H9 (cell line): ENCODE measurements around the gene ZNF839. TPM values are rescaled to one million over a fixed set of nuclear protein-coding genes. Genes with fewer than 3 reads are reported as not detected.
A peak's percentile ranks its signal among the peaks of the same experiment; 100 is the strongest.

ENCODE experiments used
- DNase-seq: peaks from one replicate; pipeline ENCODE4 v3.0.0-alpha.2; 2017
- H2AFZ ChIP-seq: one replicate; pipeline ENCODE4 v1.6.1; 2013; ENCODE audit warnings: mild to moderate bottlenecking, low read length, control low read depth, moderate library complexity
- H2AK5ac ChIP-seq: 2 replicates; pipeline ENCODE4 v1.6.1; 2013; ENCODE audit warnings: low read length, control low read depth, mixed read lengths; ENCODE audit not compliant: insufficient read length
- H2BK120ac ChIP-seq: one replicate; pipeline ENCODE4 v1.6.1; 2013; ENCODE audit warnings: low read depth, mild to moderate bottlenecking, low read length, control low read depth, inconsistent platforms; ENCODE audit not compliant: poor library complexity, severe bottlenecking
- H2BK12ac ChIP-seq: 2 replicates; pipeline ENCODE4 v1.6.1; 2013; ENCODE audit warnings: low read length, control low read depth, mixed read lengths, low read depth; ENCODE audit not compliant: insufficient read length
- H2BK15ac ChIP-seq: 2 replicates; pipeline ENCODE4 v1.6.1; 2013; ENCODE audit warnings: low read depth, low read length, control low read depth
- H2BK20ac ChIP-seq: one replicate; pipeline ENCODE4 v1.6.1; 2013; ENCODE audit warnings: low read depth, mild to moderate bottlenecking, low read length, control low read depth, inconsistent platforms; ENCODE audit not compliant: poor library complexity, severe bottlenecking
- H2BK5ac ChIP-seq: 2 replicates; pipeline ENCODE4 v1.6.1; 2013; ENCODE audit warnings: low read length, control low read depth, mixed read lengths; ENCODE audit not compliant: insufficient read length
- H3K14ac ChIP-seq: 2 replicates; pipeline ENCODE4 v1.6.1; 2013; ENCODE audit warnings: low read length, control low read depth; ENCODE audit not compliant: insufficient read depth
- H3K18ac ChIP-seq: 2 replicates; pipeline ENCODE4 v1.6.1; 2013; ENCODE audit warnings: low read depth, mild to moderate bottlenecking, mixed read lengths, low read length, control low read depth; ENCODE audit not compliant: insufficient read length
- H3K23ac ChIP-seq: 2 replicates; pipeline ENCODE4 v1.6.1; 2013; ENCODE audit warnings: low read length, control low read depth, mixed read lengths, low read depth; ENCODE audit not compliant: insufficient read length
- H3K23me2 ChIP-seq: 2 replicates; pipeline ENCODE4 v1.6.1; 2013; ENCODE audit warnings: low read depth, mild to moderate bottlenecking, mixed read lengths, low read length, control low read depth; ENCODE audit not compliant: insufficient read length, poor library complexity, severe bottlenecking
- H3K27ac ChIP-seq: 2 replicates; pipeline ENCODE4 v1.5.1; 2013; ENCODE audit warnings: low read length, control low read depth, mixed read lengths, low read depth; ENCODE audit not compliant: insufficient read length
- H3K27me3 ChIP-seq: 2 replicates; pipeline ENCODE4 v1.6.1; 2013; ENCODE audit warnings: low read length, control low read depth, inconsistent platforms; ENCODE audit not compliant: insufficient read depth
- H3K4ac ChIP-seq: 2 replicates; pipeline ENCODE4 v1.6.1; 2013; ENCODE audit warnings: low read depth, mild to moderate bottlenecking, control low read depth, inconsistent platforms, low read length, moderate library complexity
- H3K4me1 ChIP-seq: 2 replicates; pipeline ENCODE4 v1.6.1; 2013; ENCODE audit warnings: low read length, control low read depth, inconsistent platforms; ENCODE audit not compliant: insufficient read depth
- H3K4me2 ChIP-seq: 2 replicates; pipeline ENCODE4 v1.6.1; 2013; ENCODE audit warnings: low read length, control low read depth, mixed read lengths; ENCODE audit not compliant: insufficient read length, insufficient read depth
- H3K56ac ChIP-seq: 2 replicates; pipeline ENCODE4 v1.6.1; 2013; ENCODE audit warnings: low read depth, mild to moderate bottlenecking, mixed read lengths, low read length, control low read depth; ENCODE audit not compliant: insufficient read length
- H3K79me1 ChIP-seq: 2 replicates; pipeline ENCODE4 v1.6.1; 2013; ENCODE audit warnings: low read depth, mild to moderate bottlenecking, moderate library complexity, low read length, control low read depth, inconsistent platforms; ENCODE audit not compliant: insufficient read depth, poor library complexity, severe bottlenecking
- H3K79me2 ChIP-seq: 2 replicates; pipeline ENCODE4 v1.6.1; 2013; ENCODE audit warnings: low read length, control low read depth, inconsistent platforms; ENCODE audit not compliant: insufficient read depth
- H3K9ac ChIP-seq: 2 replicates; pipeline ENCODE4 v1.6.1; 2013; ENCODE audit warnings: low read length, control low read depth, mixed read lengths; ENCODE audit not compliant: insufficient read length; ENCODE audit errors: extremely low read depth
- H3K9me3 ChIP-seq: one replicate; pipeline ENCODE4 v1.6.1; 2013; ENCODE audit warnings: low read depth, low read length, inconsistent platforms; ENCODE audit not compliant: control insufficient read depth
- H3T11ph ChIP-seq: one replicate; pipeline ENCODE4 v1.6.1; 2013; ENCODE audit warnings: mild to moderate bottlenecking, low read length, control low read depth, inconsistent platforms
- H4K20me1 ChIP-seq: one replicate; pipeline ENCODE4 v1.6.1; 2013; ENCODE audit not compliant: control insufficient read depth, insufficient read length, insufficient read depth
- H4K5ac ChIP-seq: 2 replicates; pipeline ENCODE4 v1.6.1; 2013; ENCODE audit warnings: low read depth, mild to moderate bottlenecking, mixed read lengths, low read length, control low read depth; ENCODE audit not compliant: insufficient read length
- H4K8ac ChIP-seq: replicated peaks from 2 replicates; pipeline ENCODE4 v1.6.1; 2013; ENCODE audit warnings: low read length, control low read depth, mixed read lengths, low read depth; ENCODE audit not compliant: insufficient read length
- H4K91ac ChIP-seq: 2 replicates; pipeline ENCODE4 v1.6.1; 2013; ENCODE audit warnings: low read depth, mild to moderate bottlenecking, moderate library complexity, mixed read lengths, low read length, control low read depth; ENCODE audit not compliant: insufficient read length
- H3K27ac Mint-ChIP-seq, 3 experiments: 2 replicates in 2 of 3; 3 replicates in 1 of 3; pipeline ENCODE4 v1.8.0; 2020 to 2021; ENCODE audit warnings: mixed read lengths in 3 of 3, mild to moderate bottlenecking in 1 of 3, moderate library complexity in 1 of 3
- H3K27me3 Mint-ChIP-seq: 2 replicates; pipeline ENCODE4 v1.8.0; 2021; ENCODE audit warnings: low read depth, mild to moderate bottlenecking, moderate library complexity, mixed read lengths
- H3K36me3 Mint-ChIP-seq, 3 experiments: 2 replicates in 2 of 3; 3 replicates in 1 of 3; pipeline ENCODE4 v1.8.0; 2020 to 2021; ENCODE audit warnings: low read depth in 3 of 3, mixed read lengths in 3 of 3; ENCODE audit not compliant: insufficient read depth in 1 of 3
- H3K4me1 Mint-ChIP-seq, 2 experiments: 2 replicates each; pipeline ENCODE4 v1.8.0; 2020; ENCODE audit warnings: mixed read lengths in 2 of 2
- H3K4me3 Mint-ChIP-seq, 2 experiments: 2 replicates in 1 of 2; 3 replicates in 1 of 2; pipeline ENCODE4 v1.8.0; 2020 to 2021; ENCODE audit warnings: mild to moderate bottlenecking in 2 of 2, mixed read lengths in 2 of 2, moderate library complexity in 1 of 2
- H3K9me3 Mint-ChIP-seq, 2 experiments: 2 replicates in 1 of 2; 3 replicates in 1 of 2; pipeline ENCODE4 v1.8.0; 2020; ENCODE audit warnings: mild to moderate bottlenecking in 2 of 2, mixed read lengths in 2 of 2, moderate library complexity in 1 of 2
- CTCF ChIP-seq: fragments of 200-600 bp; sonication (generic); conservative IDR thresholded peaks from 3 replicates; pipeline ENCODE4 v1.8.0; 2021; ENCODE audit warnings: antibody characterized with exemption, mild to moderate bottlenecking
- WGBS: extraction: QIAGEN DNeasy Blood & Tissue Kit; methylation state at CpG from one replicate; pipeline ENCODE4 v1.1.7; 2013; ENCODE audit warnings: missing lambda C conversion rate, low lambda C conversion rate, mixed read lengths; ENCODE audit not compliant: insufficient read length; ENCODE audit errors: extremely low coverage; 5-methylcytosine and 5-hydroxymethylcytosine counted together
- total RNA-seq: library from RNA; stranded (reverse); gene quantifications from 2 replicates; pipeline ENCODE4 v1.2.1, GENCODE V29; 2021

The ZNF839 gene
- total RNA-seq, 1 experiment from 2014 or later = 9.4 TPM

GRCh38 chr14:102320033-102320660 lies 601 bp downstream of the ZNF839 start:
- H2BK120ac ChIP-seq = no peak overlapping the region
- no peaks in the 10 kb centered on the region; the same call in 1 of the 2 replicates for H3K4me1 ChIP-seq
- H4K20me1 ChIP-seq = no peaks in the 10 kb centered on the region
- H3K56ac ChIP-seq = no peak overlapping the region
- Mint-ChIP-seq H3K36me3 (no peaks in the 10 kb centered on the region; a peak in 2 of 7 replicates), H3K27ac (no peak overlapping the region; a peak in 1 of 7 replicates), H3K9me3 (no peaks in the 10 kb centered on the region; a peak in 1 of 5 replicates), H3K4me3 (peak overlapping the region; percentile 83 to 94), H3K27me3 (peaks cover 17% of the 10 kb centered on the region), H3K4me1 (peaks cover 39 to 43% of the 10 kb centered on the region in 2 experiments)
- no peak overlapping the region for H3K23ac ChIP-seq
- H3K27ac ChIP-seq = no peak overlapping the region
- H3K14ac ChIP-seq = peak overlapping the region; percentile 2; the same call in 1 of the 2 replicates
- H4K91ac ChIP-seq = no peak overlapping the region
- H2AFZ ChIP-seq = no peak overlapping the region
- H3K79me1 ChIP-seq = no peaks in the 10 kb centered on the region
- no peak overlapping the region for H3T11ph ChIP-seq
- no peak overlapping the region for H4K8ac ChIP-seq
- H3K4ac ChIP-seq = no peak overlapping the region
- no peaks in the 10 kb centered on the region; the same call in 1 of the 2 replicates for H3K27me3 ChIP-seq
- TF ChIP-seq CTCF = no peak
- H3K23me2 ChIP-seq = peaks cover 16% of the 10 kb centered on the region
- H2BK5ac ChIP-seq = no peak overlapping the region
- no peaks in the 10 kb centered on the region for H3K79me2 ChIP-seq
- H2BK15ac ChIP-seq = no peak overlapping the region
- no peak overlapping the region for H2AK5ac ChIP-seq
- no peaks in the 10 kb centered on the region for H3K9me3 ChIP-seq
- no peak for DNase-seq
- no peak overlapping the region for H4K5ac ChIP-seq
- H3K4me2 ChIP-seq = peak overlapping the region; percentile 76
- H3K9ac ChIP-seq = peak overlapping the region; percentile 32
- no peak overlapping the region for H2BK20ac ChIP-seq
- no peak overlapping the region for H3K18ac ChIP-seq
- no CpG with 5 or more reads among the region's 30 CpGs for WGBS
- H2BK12ac ChIP-seq = no peak overlapping the region
